GM21786 (cell line): ENCODE data around the gene GALNT18.

ENCODE experiments used
- ATAC-seq: cut with Tn5 transposase; IDR thresholded peaks from one replicate; pipeline ENCODE4 v1.9.1; 2021; ENCODE audit not compliant: unreplicated experiment

GALNT18 gene

GRCh38 chr11:11251394-11251970 lies 370.3 kb downstream of the GALNT18 start:
- no peak for ATAC-seq

GRCh38 chr11:11250470-11250869 lies 371.3 kb downstream of the GALNT18 start:
- no peak for ATAC-seq

GRCh38 chr11:11247576-11247975 lies 374.2 kb downstream of the GALNT18 start:
- no peak for ATAC-seq

GRCh38 chr11:11247086-11247485 lies 374.7 kb downstream of the GALNT18 start:
- no peak for ATAC-seq

GRCh38 chr11:11246166-11246565 lies 375.6 kb downstream of the GALNT18 start:
- no peak for ATAC-seq

GRCh38 chr11:11245453-11245852 lies 376.4 kb downstream of the GALNT18 start:
- ATAC-seq = no peak

- peak; percentile 19 for ATAC-seq
Observed at GRCh38 chr11:11244470-11245080, 377.2 kb downstream of the GALNT18 start.

- peak; percentile 64 for ATAC-seq
Observed at GRCh38 chr11:11243590-11244469, 378.0 kb downstream of the GALNT18 start.

- no peak for ATAC-seq
Observed at GRCh38 chr11:11243209-11243589, 378.6 kb downstream of the GALNT18 start.

GRCh38 chr11:11241284-11241683 lies 380.5 kb downstream of the GALNT18 start:
- ATAC-seq = no peak

- no peak for ATAC-seq
Observed at GRCh38 chr11:11239959-11240358, 381.8 kb downstream of the GALNT18 start.

GRCh38 chr11:11237070-11237832 lies 384.6 kb downstream of the GALNT18 start:
- no peak for ATAC-seq

- ATAC-seq = no peak
Observed at GRCh38 chr11:11236498-11237059, 385.2 kb downstream of the GALNT18 start.

- ATAC-seq = no peak
Observed at GRCh38 chr11:11231763-11232162, 390.0 kb downstream of the GALNT18 start.

GRCh38 chr11:11230802-11231562 lies 390.8 kb downstream of the GALNT18 start:
- no peak for ATAC-seq

GRCh38 chr11:11230087-11230486 lies 391.7 kb downstream of the GALNT18 start:
- no peak for ATAC-seq

GRCh38 chr11:11229647-11230046 lies 392.2 kb downstream of the GALNT18 start:
- ATAC-seq = no peak

- ATAC-seq = no peak
Observed at GRCh38 chr11:11227296-11228085, 394.3 kb downstream of the GALNT18 start.
